Measurements from ENCODE around the gene PSTPIP2.

- TF ChIP-seq POLR2A (IDR thresholded peaks at IDR 0.05; ENCODE audit: low read depth, low read length): peak; percentile 75
- peak; percentile 39; the same call in 1 of the 2 replicates for TF ChIP-seq TAF1 (IDR thresholded peaks at IDR 0.05; ENCODE audit: borderline replicate concordance, low read depth, low read length)
Measured at GRCh38 chr18:46071653-46072375, at the start of gene PSTPIP2.
